GM19025 (cell line): ENCODE measurements around the gene SH3BGRL2.
"Not testable (repeated sequence)": the region's sequence is repeated elsewhere in the genome, so short reads cannot be mapped to it uniquely, and the experiment has no call there.

Experiments used
- ATAC-seq: cut with Tn5 transposase; IDR thresholded peaks from one replicate; pipeline ENCODE4 v1.9.1; 2021; ENCODE audit warnings: mild to moderate bottlenecking, low read depth, moderate library complexity; ENCODE audit not compliant: unreplicated experiment

SH3BGRL2 gene

GRCh38 chr6:79647741-79648140 is 16.6 kb downstream of the SH3BGRL2 start:
- no peak for ATAC-seq

GRCh38 chr6:79648328-79648727 is 17.2 kb downstream of the SH3BGRL2 start:
- ATAC-seq, result no peak

GRCh38 chr6:79649016-79649415 is 17.9 kb downstream of the SH3BGRL2 start:
- ATAC-seq, result no peak

- no peak for ATAC-seq
These were observed 19.8 kb downstream of the SH3BGRL2 start for GRCh38 chr6:79650950-79651349.

- no peak for ATAC-seq
These were observed 25.0 kb downstream of the SH3BGRL2 start for GRCh38 chr6:79656134-79656533.

- no peak for ATAC-seq
These were observed 26.1 kb downstream of the SH3BGRL2 start for GRCh38 chr6:79657238-79657637.

GRCh38 chr6:79663655-79664054 is 32.5 kb downstream of the SH3BGRL2 start:
- not testable (repeated sequence) for ATAC-seq

GRCh38 chr6:79665725-79666551 is 34.8 kb downstream of the SH3BGRL2 start:
- ATAC-seq, result no peak

GRCh38 chr6:79666634-79667033 is 35.5 kb downstream of the SH3BGRL2 start:
- ATAC-seq, result no peak

- no peak for ATAC-seq
These were observed 37.3 kb downstream of the SH3BGRL2 start for GRCh38 chr6:79668381-79668780.

GRCh38 chr6:79669766-79670165 is 38.6 kb downstream of the SH3BGRL2 start:
- ATAC-seq, result no peak

GRCh38 chr6:79670789-79671188 is 39.7 kb downstream of the SH3BGRL2 start:
- no peak for ATAC-seq

GRCh38 chr6:79671600-79672266 is 40.6 kb downstream of the SH3BGRL2 start:
- no peak for ATAC-seq

GRCh38 chr6:79672631-79673111 is 41.5 kb downstream of the SH3BGRL2 start:
- ATAC-seq, result no peak

- no peak for ATAC-seq
These were observed 42.8 kb downstream of the SH3BGRL2 start for GRCh38 chr6:79673947-79674346.

- ATAC-seq, result no peak
These were observed 45.9 kb downstream of the SH3BGRL2 start for GRCh38 chr6:79676785-79677736.

GRCh38 chr6:79682682-79683081 is 51.6 kb downstream of the SH3BGRL2 start:
- ATAC-seq, result not testable (repeated sequence)

- ATAC-seq, result no peak
These were observed 53.7 kb downstream of the SH3BGRL2 start for GRCh38 chr6:79684876-79685275.

- no peak for ATAC-seq
These were observed 55.7 kb downstream of the SH3BGRL2 start for GRCh38 chr6:79686707-79687309.

- no peak for ATAC-seq
These were observed 56.6 kb downstream of the SH3BGRL2 start for GRCh38 chr6:79687759-79688158.
